ENCODE measurements around the gene GPR18.

- TF ChIP-seq POLR2A (IDR thresholded peaks at IDR 0.05): no peak
- TF ChIP-seq, protein P1, sequence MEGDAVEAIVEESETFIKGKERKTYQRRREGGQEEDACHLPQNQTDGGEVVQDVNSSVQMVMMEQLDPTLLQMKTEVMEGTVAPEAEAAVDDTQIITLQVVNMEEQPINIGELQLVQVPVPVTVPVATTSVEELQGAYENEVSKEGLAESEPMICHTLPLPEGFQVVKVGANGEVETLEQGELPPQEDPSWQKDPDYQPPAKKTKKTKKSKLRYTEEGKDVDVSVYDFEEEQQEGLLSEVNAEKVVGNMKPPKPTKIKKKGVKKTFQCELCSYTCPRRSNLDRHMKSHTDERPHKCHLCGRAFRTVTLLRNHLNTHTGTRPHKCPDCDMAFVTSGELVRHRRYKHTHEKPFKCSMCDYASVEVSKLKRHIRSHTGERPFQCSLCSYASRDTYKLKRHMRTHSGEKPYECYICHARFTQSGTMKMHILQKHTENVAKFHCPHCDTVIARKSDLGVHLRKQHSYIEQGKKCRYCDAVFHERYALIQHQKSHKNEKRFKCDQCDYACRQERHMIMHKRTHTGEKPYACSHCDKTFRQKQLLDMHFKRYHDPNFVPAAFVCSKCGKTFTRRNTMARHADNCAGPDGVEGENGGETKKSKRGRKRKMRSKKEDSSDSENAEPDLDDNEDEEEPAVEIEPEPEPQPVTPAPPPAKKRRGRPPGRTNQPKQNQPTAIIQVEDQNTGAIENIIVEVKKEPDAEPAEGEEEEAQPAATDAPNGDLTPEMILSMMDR (IDR thresholded peaks at IDR 0.05): no peak
Measured at GRCh38 chr13:99258946-99259345, 767 bp upstream of the GPR18 start.
